ENCODE measurements around the gene CCDC92. TPM values are rescaled to one million over a fixed set of nuclear protein-coding genes. Genes with fewer than 3 reads are reported as not detected.

Gene CCDC92
- total RNA-seq, 3 donors from 2014 or later = 7.2 to 8.9 (median 8.6) TPM

GRCh38 chr12:123934829-123935228 lies 37.8 kb downstream of the CCDC92 start:
- Mint-ChIP-seq H3K9me3 (no peaks in the 10 kb centered on the region), H3K4me1 (ENCODE audit: low read depth) (peaks cover 47% of the 10 kb centered on the region), H3K4me3 (no peak overlapping the region), H3K36me3 (ENCODE audit: insufficient read depth) (peaks cover 6% of the 10 kb centered on the region), H3K27me3 (ENCODE audit: low read depth) (no peaks in the 10 kb centered on the region)
- ATAC-seq = no peak
- no peak for DNase-seq

- Mint-ChIP-seq H3K4me3 (no peak overlapping the region), H3K9me3 (no peaks in the 10 kb centered on the region), H3K4me1 (ENCODE audit: low read depth) (peaks cover 45% of the 10 kb centered on the region), H3K36me3 (ENCODE audit: insufficient read depth) (peaks cover 6% of the 10 kb centered on the region), H3K27me3 (ENCODE audit: low read depth) (no peaks in the 10 kb centered on the region)
- no peak for DNase-seq
- ATAC-seq = no peak
Observed at GRCh38 chr12:123934016-123934620, 38.5 kb downstream of the CCDC92 start.

- Mint-ChIP-seq H3K4me3 (no peak overlapping the region), H3K9me3 (no peaks in the 10 kb centered on the region), H3K4me1 (ENCODE audit: low read depth) (peaks cover 36% of the 10 kb centered on the region), H3K36me3 (ENCODE audit: insufficient read depth) (peaks cover 6% of the 10 kb centered on the region), H3K27me3 (ENCODE audit: low read depth) (no peaks in the 10 kb centered on the region)
- ATAC-seq = no peak
- no peak for DNase-seq
Observed at GRCh38 chr12:123933214-123933613, 39.4 kb downstream of the CCDC92 start.

GRCh38 chr12:123931686-123932321 lies 40.8 kb downstream of the CCDC92 start:
- H3K4me3 Mint-ChIP-seq = peak overlapping the region; percentile 59
- peaks cover 6% of the 10 kb centered on the region for H3K36me3 Mint-ChIP-seq (ENCODE audit: insufficient read depth)
- DNase-seq = peak; percentile 27
- ATAC-seq = peak; percentile 84 to 88
- no peaks in the 10 kb centered on the region for H3K9me3 Mint-ChIP-seq
- H3K4me1 Mint-ChIP-seq (ENCODE audit: low read depth) = peaks cover 26% of the 10 kb centered on the region
- no peaks in the 10 kb centered on the region for H3K27me3 Mint-ChIP-seq (ENCODE audit: low read depth)

GRCh38 chr12:123929946-123930583 lies 42.6 kb downstream of the CCDC92 start:
- Mint-ChIP-seq H3K27me3 (ENCODE audit: low read depth) (no peaks in the 10 kb centered on the region), H3K4me3 (no peak overlapping the region), H3K4me1 (ENCODE audit: low read depth) (peaks cover 19% of the 10 kb centered on the region), H3K36me3 (ENCODE audit: insufficient read depth) (no peaks in the 10 kb centered on the region), H3K9me3 (no peaks in the 10 kb centered on the region)
- DNase-seq (no peak), ATAC-seq (no peak)

- H3K9me3 Mint-ChIP-seq = no peaks in the 10 kb centered on the region
- H3K36me3 Mint-ChIP-seq (ENCODE audit: insufficient read depth) = no peaks in the 10 kb centered on the region
- DNase-seq = no peak
- no peak overlapping the region for H3K4me3 Mint-ChIP-seq
- H3K27me3 Mint-ChIP-seq (ENCODE audit: low read depth) = no peaks in the 10 kb centered on the region
- H3K4me1 Mint-ChIP-seq (ENCODE audit: low read depth) = peaks cover 19% of the 10 kb centered on the region
- ATAC-seq = no peak
Observed at GRCh38 chr12:123928897-123929296, 43.7 kb downstream of the CCDC92 start.

GRCh38 chr12:123928274-123928865 lies 44.3 kb downstream of the CCDC92 start:
- Mint-ChIP-seq H3K27me3 (ENCODE audit: low read depth) (no peaks in the 10 kb centered on the region), H3K36me3 (ENCODE audit: insufficient read depth) (no peaks in the 10 kb centered on the region), H3K9me3 (no peaks in the 10 kb centered on the region), H3K4me1 (ENCODE audit: low read depth) (peaks cover 15% of the 10 kb centered on the region), H3K4me3 (no peak overlapping the region)
- DNase-seq (no peak), ATAC-seq (no peak)

- Mint-ChIP-seq H3K4me3 (no peak overlapping the region), H3K9me3 (no peaks in the 10 kb centered on the region), H3K27me3 (ENCODE audit: low read depth) (peaks cover 2% of the 10 kb centered on the region), H3K4me1 (ENCODE audit: low read depth) (peaks cover 5% of the 10 kb centered on the region), H3K36me3 (ENCODE audit: insufficient read depth) (no peaks in the 10 kb centered on the region)
- DNase-seq (no peak), ATAC-seq (no peak)
Observed at GRCh38 chr12:123924539-123924938, 48.1 kb downstream of the CCDC92 start.

- Mint-ChIP-seq H3K36me3 (ENCODE audit: insufficient read depth) (no peaks in the 10 kb centered on the region), H3K4me1 (ENCODE audit: low read depth) (peaks cover 5% of the 10 kb centered on the region), H3K4me3 (no peak overlapping the region), H3K27me3 (ENCODE audit: low read depth) (peaks cover 3% of the 10 kb centered on the region), H3K9me3 (no peaks in the 10 kb centered on the region)
- DNase-seq (no peak), ATAC-seq (no peak)
Observed at GRCh38 chr12:123923927-123924326, 48.7 kb downstream of the CCDC92 start.

GRCh38 chr12:123923038-123923437 lies 49.6 kb downstream of the CCDC92 start:
- ATAC-seq (no peak), DNase-seq (no peak)
- Mint-ChIP-seq H3K4me3 (no peak overlapping the region), H3K36me3 (ENCODE audit: insufficient read depth) (no peaks in the 10 kb centered on the region), H3K27me3 (ENCODE audit: low read depth) (peaks cover 3% of the 10 kb centered on the region), H3K4me1 (ENCODE audit: low read depth) (peaks cover 5% of the 10 kb centered on the region), H3K9me3 (no peaks in the 10 kb centered on the region)

GRCh38 chr12:123919980-123920360 lies 52.7 kb downstream of the CCDC92 start:
- H3K9me3 Mint-ChIP-seq = no peaks in the 10 kb centered on the region
- H3K4me3 Mint-ChIP-seq = no peak overlapping the region
- no peaks in the 10 kb centered on the region for H3K36me3 Mint-ChIP-seq (ENCODE audit: insufficient read depth)
- ATAC-seq (no peak), DNase-seq (no peak)
- H3K27me3 Mint-ChIP-seq (ENCODE audit: low read depth) = peaks cover 3% of the 10 kb centered on the region
- H3K4me1 Mint-ChIP-seq (ENCODE audit: low read depth) = peaks cover 14% of the 10 kb centered on the region

- Mint-ChIP-seq H3K9me3 (no peaks in the 10 kb centered on the region), H3K36me3 (ENCODE audit: insufficient read depth) (no peaks in the 10 kb centered on the region), H3K4me1 (ENCODE audit: low read depth) (peaks cover 12% of the 10 kb centered on the region), H3K27me3 (ENCODE audit: low read depth) (peaks cover 3% of the 10 kb centered on the region), H3K4me3 (no peak overlapping the region)
- ATAC-seq (no peak), DNase-seq (no peak)
Observed at GRCh38 chr12:123917337-123917850, 55.2 kb downstream of the CCDC92 start.

- Mint-ChIP-seq H3K27me3 (ENCODE audit: low read depth) (peaks cover 3% of the 10 kb centered on the region), H3K4me3 (peak overlapping the region; percentile 22), H3K4me1 (ENCODE audit: low read depth) (peaks cover 12% of the 10 kb centered on the region), H3K9me3 (no peaks in the 10 kb centered on the region), H3K36me3 (ENCODE audit: insufficient read depth) (no peaks in the 10 kb centered on the region)
- peak; percentile 58 for DNase-seq
- ATAC-seq = peak; percentile 95 to 99
Observed at GRCh38 chr12:123916729-123917128, 55.9 kb downstream of the CCDC92 start.

- ATAC-seq (no peak), DNase-seq (no peak)
- H3K4me3 Mint-ChIP-seq = no peak overlapping the region
- H3K27me3 Mint-ChIP-seq (ENCODE audit: low read depth) = peaks cover 3% of the 10 kb centered on the region
- H3K36me3 Mint-ChIP-seq (ENCODE audit: insufficient read depth) = no peaks in the 10 kb centered on the region
- H3K4me1 Mint-ChIP-seq (ENCODE audit: low read depth) = peaks cover 11% of the 10 kb centered on the region
- H3K9me3 Mint-ChIP-seq = no peaks in the 10 kb centered on the region
Observed at GRCh38 chr12:123914726-123915333, 57.8 kb downstream of the CCDC92 start.

Measured in activated T-cell treated with anti-CD3 and anti-CD28 coated beads, Interleukin-2, amount 50 U/mL, for 4 hours (primary cell).